Activated CD4-positive, CD25-positive, alpha-beta regulatory T cell treated with anti-CD3 and anti-CD28 coated beads, Interleukin-2, amount 50 U/mL, for 72 hours (primary cell): ENCODE results near the gene CALHM3.
"Not testable (repeated sequence)": the region's sequence is repeated elsewhere in the genome, so short reads cannot be mapped to it uniquely, and the experiment has no call there.

Experiments
- DNase-seq: peaks from one replicate; pipeline ENCODE4 v3.0.0; 2021

The CALHM3 gene

GRCh38 chr10:103502849-103503660 is 24.0 kb upstream of the CALHM3 start:
- no peak for DNase-seq

GRCh38 chr10:103501186-103501585 is 22.1 kb upstream of the CALHM3 start:
- DNase-seq = no peak

DNA sequence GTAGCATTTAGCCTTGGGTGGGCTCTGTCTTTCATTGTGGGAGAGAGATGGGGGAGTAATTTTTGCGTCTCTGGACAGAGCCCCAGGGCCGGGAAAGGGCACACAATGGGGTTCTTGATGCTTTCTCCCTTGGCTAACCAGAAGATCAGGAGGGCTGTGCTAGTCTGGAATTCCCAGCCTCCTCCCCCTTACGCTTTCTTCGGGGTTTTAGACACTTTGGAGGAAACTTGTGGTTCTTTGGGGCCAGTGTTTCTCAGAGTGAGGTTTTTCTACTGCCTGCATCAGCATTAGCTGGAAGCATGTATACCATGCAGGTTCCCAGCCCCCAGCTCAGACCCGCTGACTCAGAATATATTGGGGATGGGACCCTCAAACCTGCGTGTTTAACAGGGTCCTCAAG is 21.4 kb upstream of the CALHM3 start:
- DNase-seq = no peak

GRCh38 chr10:103499881-103500280 is 20.8 kb upstream of the CALHM3 start:
- DNase-seq = no peak

GRCh38 chr10:103498936-103499638 is 20.0 kb upstream of the CALHM3 start:
- DNase-seq = no peak

DNA sequence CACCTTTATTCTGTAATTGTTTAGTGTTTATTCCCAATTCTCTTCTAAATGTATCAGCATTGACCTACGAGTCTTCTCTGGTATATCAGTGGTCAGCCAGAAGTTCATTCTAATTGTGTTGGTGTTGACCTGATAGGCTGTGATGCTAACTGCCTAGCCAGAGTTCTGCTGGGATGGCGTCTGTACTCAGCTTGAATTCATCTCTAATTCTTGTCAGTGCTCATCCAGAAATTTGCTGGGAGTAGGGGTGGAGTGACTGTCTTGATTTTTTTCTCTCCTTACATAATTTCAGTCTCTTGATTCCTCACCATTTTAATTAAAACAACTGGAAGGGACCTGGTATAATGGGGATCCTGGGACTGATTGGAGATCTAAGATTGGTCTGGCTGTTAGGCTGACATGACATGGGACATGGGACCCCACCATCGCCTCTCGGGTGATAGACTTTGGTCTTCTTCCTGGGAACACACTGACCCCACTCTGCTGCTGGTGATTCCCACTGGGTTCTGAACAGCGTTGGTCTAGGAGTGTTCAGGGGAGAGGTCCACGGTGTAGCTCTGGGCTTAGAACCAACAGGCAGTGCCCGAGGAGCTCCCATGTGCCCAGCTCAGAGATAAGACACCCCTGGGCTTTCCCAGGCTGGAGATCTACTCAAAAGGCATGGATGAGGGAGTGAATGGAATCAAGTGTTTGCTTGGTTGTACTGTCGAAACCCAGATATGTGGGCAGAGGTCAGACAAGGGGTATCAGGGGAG is 18.3 kb upstream of the CALHM3 start:
- DNase-seq = no peak

DNA sequence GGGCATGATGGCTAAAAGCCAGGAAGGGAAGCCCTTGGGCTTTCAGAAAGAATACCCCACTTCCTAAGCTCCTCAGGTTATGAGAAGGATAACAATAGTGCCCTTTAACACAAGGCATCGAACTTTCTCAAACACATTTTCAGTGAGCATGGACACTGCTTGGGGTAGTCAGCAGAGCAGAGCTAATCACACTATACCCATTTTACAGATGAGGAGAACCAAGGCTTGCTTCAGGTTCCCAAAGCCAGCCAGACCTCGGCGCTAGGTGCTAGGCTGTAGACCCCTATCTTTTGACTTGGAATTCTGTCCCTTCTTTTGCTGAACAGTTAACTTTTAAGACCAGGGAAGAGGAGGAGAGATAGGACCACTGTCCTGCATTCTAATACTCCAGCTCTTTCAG is 16.3 kb upstream of the CALHM3 start:
- DNase-seq = no peak

DNA sequence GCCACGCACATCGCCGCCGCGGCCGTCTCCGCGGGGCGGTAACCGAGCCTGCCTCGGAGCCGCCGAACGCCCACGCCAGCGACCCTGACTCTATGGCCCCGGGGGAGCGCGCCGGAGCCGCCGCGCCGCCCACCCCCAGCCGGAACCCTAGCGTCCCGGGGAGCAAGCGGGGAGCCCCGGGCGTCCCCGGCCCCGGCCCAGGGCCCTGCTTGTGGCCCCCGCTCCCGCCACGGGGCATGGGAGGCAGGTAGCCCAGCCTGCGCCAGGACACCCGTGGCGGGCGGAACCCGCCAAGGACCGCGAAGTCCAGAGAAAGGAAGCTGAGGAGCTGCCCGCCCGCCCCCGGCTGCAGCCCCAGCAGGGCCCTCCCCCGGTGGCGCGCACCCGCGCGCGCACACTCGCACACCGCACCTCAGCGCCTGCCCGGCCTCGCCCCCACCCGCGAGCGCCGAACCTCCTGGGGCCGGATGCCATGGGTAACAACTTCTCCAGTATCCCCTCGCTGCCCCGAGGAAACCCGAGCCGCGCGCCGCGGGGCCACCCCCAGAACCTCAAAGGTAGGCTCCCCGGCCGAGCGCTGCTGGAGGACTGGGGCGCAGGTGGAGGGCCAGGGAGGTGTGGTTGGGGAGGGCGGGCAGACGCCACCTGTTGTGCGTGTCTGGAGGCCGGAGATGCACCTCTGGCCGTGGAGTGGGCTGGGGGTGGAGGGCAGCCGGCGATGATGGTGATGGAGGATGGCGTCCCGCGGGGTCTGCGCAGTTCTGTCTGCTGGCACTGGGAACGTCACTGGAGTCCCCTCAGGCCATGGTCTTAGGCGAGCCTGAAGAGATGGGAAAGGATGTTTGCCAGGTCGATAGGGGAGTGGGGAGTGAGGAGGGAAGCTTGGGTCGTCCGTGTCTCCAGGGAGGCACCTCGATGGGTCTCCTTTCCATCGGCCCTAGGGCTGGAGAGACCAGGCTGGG is 15.2 kb upstream of the CALHM3 start:
- peak; percentile 38 for DNase-seq

- DNase-seq = no peak
These were observed 14.4 kb upstream of the CALHM3 start, which contains the start of gene NEURL1 for GRCh38 chr10:103493362-103493915. Gene NEURL1 (plus strand): TSS chr10:103493705. CDS start chr10:103494388, 683 bp downstream.

GRCh38 chr10:103492655-103493261 is 13.7 kb upstream of the CALHM3 start:
- DNase-seq = no peak

GRCh38 chr10:103491729-103492364 is 12.8 kb upstream of the CALHM3 start:
- no peak for DNase-seq

DNA sequence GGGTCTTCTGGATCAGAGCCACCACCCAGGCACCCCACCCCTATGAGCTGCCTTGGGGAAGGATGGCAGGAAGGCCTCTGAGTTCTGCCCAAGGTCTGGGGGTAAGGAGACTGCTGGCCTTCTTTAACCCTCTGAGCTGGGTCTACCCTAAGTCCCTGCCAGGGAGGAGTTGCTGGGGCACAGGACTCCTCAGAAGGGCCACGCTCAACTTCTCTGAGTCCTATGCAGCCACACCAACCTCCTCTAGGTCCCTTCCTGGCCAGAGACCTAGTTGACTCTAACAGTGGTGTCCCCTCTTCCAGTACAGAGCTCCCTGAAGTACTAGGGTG is 11.9 kb upstream of the CALHM3 start:
- DNase-seq = no peak

- no peak for DNase-seq
These were observed 8.3 kb upstream of the CALHM3 start for GRCh38 chr10:103487410-103487708.

GRCh38 chr10:103486635-103487409 is 7.8 kb upstream of the CALHM3 start:
- DNase-seq = not testable (repeated sequence)

GRCh38 chr10:103481974-103482531 is 3.0 kb upstream of the CALHM3 start:
- no peak for DNase-seq

DNA sequence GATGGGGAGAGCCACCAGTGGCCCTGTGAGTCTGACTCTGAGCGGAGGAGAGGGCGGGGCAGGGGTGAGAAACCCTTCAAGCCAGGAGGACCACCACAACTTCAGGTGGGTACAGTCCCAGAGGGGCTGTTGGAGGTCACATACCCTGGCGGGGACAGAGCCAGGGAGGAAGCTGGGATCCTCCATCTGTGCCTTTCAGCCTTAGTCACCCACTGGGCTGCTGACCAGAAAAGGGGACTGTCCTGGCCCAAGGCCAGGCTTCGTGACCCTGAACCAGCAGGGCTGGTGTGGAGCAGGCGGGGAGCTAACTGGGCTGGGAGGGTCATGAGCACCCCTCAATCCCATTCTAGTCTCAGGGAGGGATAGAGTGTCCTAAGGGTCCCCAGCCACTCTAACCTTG is 1.5 kb upstream of the CALHM3 start:
- DNase-seq = no peak

DNA sequence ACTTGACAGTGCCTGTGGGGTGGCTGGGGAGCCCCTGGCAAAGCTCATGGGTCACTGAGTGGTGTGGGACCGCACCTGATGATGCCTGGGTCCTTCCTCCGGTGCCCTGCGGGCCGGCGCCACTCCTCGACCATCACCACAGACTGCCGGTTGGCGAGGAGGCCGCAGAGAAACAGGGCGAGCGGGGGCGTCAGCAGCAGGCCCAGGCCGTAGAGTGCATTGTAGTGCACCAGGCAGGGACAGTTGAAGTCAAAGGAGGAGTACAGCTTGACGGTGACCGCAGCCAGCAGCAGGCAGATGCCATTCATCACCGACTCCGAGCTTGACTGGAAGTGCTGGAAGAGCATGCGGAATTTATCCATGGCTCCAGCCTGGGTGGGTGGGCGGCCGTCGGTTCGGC is 369 bp downstream of the CALHM3 start:
- DNase-seq = no peak

DNA sequence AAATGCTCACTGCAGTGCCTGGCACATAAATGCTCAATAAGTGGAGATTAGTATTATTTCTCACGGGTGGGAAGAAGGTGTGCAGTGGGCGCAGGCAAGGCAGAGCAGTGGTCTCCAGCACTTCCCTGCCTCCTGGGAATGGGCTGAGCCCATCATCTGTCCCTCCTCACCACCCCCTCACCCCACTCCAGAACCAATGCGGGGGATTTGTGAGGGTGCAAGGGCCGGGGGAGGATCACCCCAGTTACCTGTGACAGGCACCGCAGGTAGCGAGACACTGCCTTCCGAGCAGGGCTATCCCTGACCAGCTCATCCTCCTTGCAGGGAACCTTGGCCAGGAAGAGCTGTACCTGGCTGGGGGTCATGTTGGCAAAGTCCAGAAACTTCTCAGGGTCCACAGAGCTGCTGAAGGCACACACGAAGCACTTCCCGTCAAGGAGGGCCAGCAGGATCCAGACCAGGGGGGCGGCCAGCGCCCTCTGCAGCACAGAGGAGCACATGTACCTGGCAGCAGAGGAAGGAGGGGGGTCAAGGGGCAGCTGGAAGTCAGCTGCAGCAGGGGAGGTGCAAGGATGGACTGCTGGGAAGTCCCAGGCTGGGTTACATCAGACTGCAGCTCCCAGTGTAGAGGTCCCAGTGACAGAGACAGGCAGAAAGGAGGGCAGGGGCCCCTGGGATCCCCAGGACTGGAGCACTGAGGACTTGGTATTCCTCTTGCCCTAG is 2.8 kb downstream of the CALHM3 start:
- no peak for DNase-seq

DNA sequence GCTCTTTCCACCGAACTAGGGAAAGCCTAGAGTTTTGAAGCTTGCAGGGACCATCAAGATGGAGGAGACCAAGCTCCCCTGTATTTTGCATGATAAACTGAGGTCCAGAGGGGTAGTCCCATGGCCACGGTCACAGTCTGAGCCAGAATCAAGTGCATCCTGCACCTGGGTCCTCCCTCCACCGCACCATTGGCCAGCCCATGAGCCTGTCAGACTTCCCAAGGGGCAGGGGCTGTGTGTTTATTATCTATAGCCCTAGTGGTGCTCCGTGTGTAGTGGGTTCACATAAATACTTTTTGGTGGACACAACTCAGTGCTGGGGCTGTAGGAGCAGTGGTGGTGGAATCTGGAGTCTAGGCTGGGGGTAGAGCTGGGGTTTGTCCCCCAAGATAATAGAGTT is 3.6 kb downstream of the CALHM3 start:
- no peak for DNase-seq

DNA sequence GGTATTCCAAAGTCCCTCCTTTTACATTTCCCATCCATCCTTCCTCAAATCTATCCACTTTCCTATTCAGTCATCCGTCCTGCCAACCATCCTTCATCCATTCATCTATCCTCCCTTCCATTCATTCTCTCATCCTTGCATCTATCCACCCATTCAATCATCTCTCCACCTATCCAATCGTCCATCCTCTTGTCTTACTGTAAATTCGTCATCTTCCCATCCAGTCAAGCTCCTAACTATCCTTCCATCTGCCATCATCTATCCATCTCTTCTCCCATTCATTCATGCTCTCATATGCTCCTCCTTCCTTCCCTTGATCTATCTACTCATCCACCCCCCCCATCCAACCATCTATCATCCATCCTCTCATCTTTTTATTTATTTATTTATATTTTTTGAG is 5.0 kb downstream of the CALHM3 start:
- no peak for DNase-seq
